ENCODE measurements around the gene RBP3. TPM values are rescaled to one million over a fixed set of nuclear protein-coding genes. Genes with fewer than 3 reads are reported as not detected.
A peak's percentile ranks its signal among the peaks of the same experiment; 100 is the strongest.

RBP3 gene
- polyA plus RNA-seq, 1 donor (not counting 4 experiments of a cell fraction or from before 2014, with no cell fraction given) = not detected

GRCh38 chr10:47308775-47309174 lies 39.4 kb upstream of the RBP3 start:
- no peak for FAIRE-seq
- Histone ChIP-seq H3K9me3 (ENCODE audit: control insufficient read depth, low read depth, low read length) (no peaks in the 10 kb centered on the region), H3K9me1 (ENCODE audit: control insufficient read depth, extremely low read depth, insufficient read depth, low read length) (no peaks in the 10 kb centered on the region), H3K27ac (ENCODE audit: control insufficient read depth, insufficient read depth, low read length) (no peak overlapping the region), H3K27me3 (ENCODE audit: control insufficient read depth, extremely low read depth, insufficient read depth, low read length) (peaks cover 21% of the 10 kb centered on the region), H3K4me1 (ENCODE audit: control insufficient read depth, extremely low read depth, insufficient read depth, low read length) (peaks cover 5% of the 10 kb centered on the region), H3K9ac (ENCODE audit: control insufficient read depth, extremely low read depth, insufficient read depth, low read length) (no peak overlapping the region), H3K4me2 (ENCODE audit: control insufficient read depth, extremely low read depth, insufficient read depth, low read depth, low read length) (no peak overlapping the region), H3K36me3 (ENCODE audit: control insufficient read depth in 2 of 2, extremely low read depth in 1 of 2, insufficient read depth in 2 of 2, low read length in 2 of 2) (no peaks in the 10 kb centered on the region), H3K4me3 (ENCODE audit: control insufficient read depth in 2 of 3, extremely low read depth in 1 of 3, insufficient read depth in 2 of 3, low read depth in 1 of 3, low read length in 3 of 3) (no peak overlapping the region), H4K20me1 (ENCODE audit: control insufficient read depth, extremely low read depth, insufficient read depth, low read length) (no peaks in the 10 kb centered on the region), H2AFZ (ENCODE audit: control insufficient read depth, low read length) (no peak overlapping the region), H3K79me2 (ENCODE audit: control insufficient read depth, insufficient read depth, low read length) (no peaks in the 10 kb centered on the region)
- TF ChIP-seq, protein P1, sequence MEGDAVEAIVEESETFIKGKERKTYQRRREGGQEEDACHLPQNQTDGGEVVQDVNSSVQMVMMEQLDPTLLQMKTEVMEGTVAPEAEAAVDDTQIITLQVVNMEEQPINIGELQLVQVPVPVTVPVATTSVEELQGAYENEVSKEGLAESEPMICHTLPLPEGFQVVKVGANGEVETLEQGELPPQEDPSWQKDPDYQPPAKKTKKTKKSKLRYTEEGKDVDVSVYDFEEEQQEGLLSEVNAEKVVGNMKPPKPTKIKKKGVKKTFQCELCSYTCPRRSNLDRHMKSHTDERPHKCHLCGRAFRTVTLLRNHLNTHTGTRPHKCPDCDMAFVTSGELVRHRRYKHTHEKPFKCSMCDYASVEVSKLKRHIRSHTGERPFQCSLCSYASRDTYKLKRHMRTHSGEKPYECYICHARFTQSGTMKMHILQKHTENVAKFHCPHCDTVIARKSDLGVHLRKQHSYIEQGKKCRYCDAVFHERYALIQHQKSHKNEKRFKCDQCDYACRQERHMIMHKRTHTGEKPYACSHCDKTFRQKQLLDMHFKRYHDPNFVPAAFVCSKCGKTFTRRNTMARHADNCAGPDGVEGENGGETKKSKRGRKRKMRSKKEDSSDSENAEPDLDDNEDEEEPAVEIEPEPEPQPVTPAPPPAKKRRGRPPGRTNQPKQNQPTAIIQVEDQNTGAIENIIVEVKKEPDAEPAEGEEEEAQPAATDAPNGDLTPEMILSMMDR (optimal IDR thresholded peaks at IDR 0.05 in 1 of 3, IDR thresholded peaks at IDR 0.05 in 1 of 3, conservative IDR thresholded peaks at IDR 0.05 in 1 of 3; ENCODE audit: extremely low read depth in 1 of 3, insufficient read depth in 2 of 3, low read length in 3 of 3) = no peak
- TF ChIP-seq EZH2 (IDR thresholded peaks at IDR 0.05; ENCODE audit: low read length) = no peak
- no peak for DNase-seq (ENCODE audit: low read depth, low spot score)
- dilution Hi-C loops (cut with MboI; ENCODE audit: extremely low pct_ligation_motif_present, low sequenced_read_pairs) = no loop called here

DNA sequence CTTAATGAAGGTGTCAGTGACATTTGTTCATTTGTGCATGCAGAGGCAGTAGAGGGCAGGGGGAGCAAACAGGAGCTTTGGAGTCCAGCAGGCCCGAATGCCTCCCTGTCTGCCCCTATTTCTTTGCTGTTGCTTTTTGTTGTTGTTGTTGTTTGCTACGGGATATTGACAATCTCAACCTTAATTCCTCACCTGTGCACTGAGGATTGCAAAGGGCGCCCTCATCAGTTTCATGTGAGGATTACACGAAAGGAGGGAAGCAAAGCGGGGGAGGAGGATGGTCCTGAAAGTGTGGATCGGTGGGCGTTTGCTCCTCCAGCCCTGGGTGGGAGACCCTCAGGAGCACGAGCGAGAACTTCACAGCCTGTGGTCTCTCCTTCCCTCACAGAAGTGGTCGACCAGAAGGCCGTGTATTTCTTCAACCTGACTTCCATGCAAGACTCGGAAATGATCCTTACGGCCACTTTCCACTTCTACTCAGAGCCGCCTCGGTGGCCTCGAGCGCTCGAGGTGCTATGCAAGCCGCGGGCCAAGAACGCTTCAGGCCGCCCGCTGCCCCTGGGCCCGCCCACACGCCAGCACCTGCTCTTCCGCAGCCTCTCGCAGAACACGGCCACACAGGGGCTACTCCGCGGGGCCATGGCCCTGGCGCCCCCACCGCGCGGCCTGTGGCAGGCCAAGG lies 38.6 kb upstream of the RBP3 start:
- H3K9me1 ChIP-seq (ENCODE audit: control insufficient read depth, extremely low read depth, insufficient read depth, low read length) = no peaks in the 10 kb centered on the region
- H3K36me3 ChIP-seq (ENCODE audit: control insufficient read depth in 2 of 2, extremely low read depth in 1 of 2, insufficient read depth in 2 of 2, low read length in 2 of 2) = no peaks in the 10 kb centered on the region
- dilution Hi-C loops (cut with MboI; ENCODE audit: extremely low pct_ligation_motif_present, low sequenced_read_pairs) = no loop called here
- H3K27ac ChIP-seq (ENCODE audit: control insufficient read depth, insufficient read depth, low read length) = no peak overlapping the region
- H3K9ac ChIP-seq (ENCODE audit: control insufficient read depth, extremely low read depth, insufficient read depth, low read length) = no peak overlapping the region
- no peaks in the 10 kb centered on the region for H3K79me2 ChIP-seq (ENCODE audit: control insufficient read depth, insufficient read depth, low read length)
- no peaks in the 10 kb centered on the region for H4K20me1 ChIP-seq (ENCODE audit: control insufficient read depth, extremely low read depth, insufficient read depth, low read length)
- no peak for TF ChIP-seq EZH2 (IDR thresholded peaks at IDR 0.05; ENCODE audit: low read length)
- TF ChIP-seq, protein P1 (optimal IDR thresholded peaks at IDR 0.05 in 1 of 3, IDR thresholded peaks at IDR 0.05 in 1 of 3, conservative IDR thresholded peaks at IDR 0.05 in 1 of 3; ENCODE audit: extremely low read depth in 1 of 3, insufficient read depth in 2 of 3, low read length in 3 of 3) = peak; percentile 37 to 65 (median 57)
- H3K4me2 ChIP-seq (ENCODE audit: control insufficient read depth, extremely low read depth, insufficient read depth, low read depth, low read length) = no peak overlapping the region
- no peak for FAIRE-seq
- H3K27me3 ChIP-seq (ENCODE audit: control insufficient read depth, extremely low read depth, insufficient read depth, low read length) = peaks cover 21% of the 10 kb centered on the region
- no peak for DNase-seq (ENCODE audit: low read depth, low spot score)
- peaks cover 5% of the 10 kb centered on the region for H3K4me1 ChIP-seq (ENCODE audit: control insufficient read depth, extremely low read depth, insufficient read depth, low read length)
- H3K9me3 ChIP-seq (ENCODE audit: control insufficient read depth, low read depth, low read length) = no peaks in the 10 kb centered on the region
- no peak overlapping the region for H2AFZ ChIP-seq (ENCODE audit: control insufficient read depth, low read length)
- no peak overlapping the region for H3K4me3 ChIP-seq (ENCODE audit: control insufficient read depth in 2 of 3, extremely low read depth in 1 of 3, insufficient read depth in 2 of 3, low read depth in 1 of 3, low read length in 3 of 3)

Measured in keratinocyte (primary cell).